PC-3 (cell line): Measurements from ENCODE around the gene GSG1L.

Experiments
- CTCF ChIP-seq: fragments of 300-600 bp; sonication (generic); conservative IDR thresholded peaks from 2 replicates; pipeline ENCODE4 v1.5.1; 2017; ENCODE audit warnings: antibody characterized with exemption, low read depth, mild to moderate bottlenecking, low read length
- EZH2 ChIP-seq: fragments of 300-600 bp; sonication (generic); IDR thresholded peaks from one replicate; pipeline ENCODE4 v1.6.1; 2017; ENCODE audit warnings: antibody characterized with exemption, mild to moderate bottlenecking, low read length; ENCODE audit not compliant: unreplicated experiment
- EZH2phosphoT487 ChIP-seq: fragments of 300-600 bp; sonication (generic); IDR thresholded peaks from 2 replicates; pipeline ENCODE4 v1.6.1; 2018; ENCODE audit warnings: mild to moderate bottlenecking, antibody characterized with exemption, low read length, borderline replicate concordance

DNA sequence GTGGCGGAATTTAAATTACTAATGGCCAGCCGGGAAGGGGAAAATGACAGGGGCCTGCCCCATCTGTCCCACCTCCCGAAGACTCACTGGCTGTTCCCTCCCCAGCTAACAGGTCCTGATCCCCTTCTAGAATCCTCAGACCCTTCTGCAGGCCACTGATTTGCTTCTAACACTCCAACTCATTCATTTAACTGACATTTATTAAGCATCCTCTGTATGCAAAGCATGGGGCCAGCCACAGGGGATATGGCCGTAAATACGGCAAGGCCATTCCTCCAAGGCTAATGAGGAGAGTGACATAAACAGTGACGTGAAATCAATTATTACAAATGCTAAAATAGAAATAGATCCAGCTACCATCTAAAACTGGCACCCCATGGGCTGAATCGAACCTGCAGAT, 195.3 kb downstream of the GSG1L start:
- TF ChIP-seq CTCF (no peak), EZH2phosphoT487 (no peak), EZH2 (no peak)
